Lung (tissue), 12 donors: ENCODE data around the gene TUBB4B. TPM values are rescaled to one million over a fixed set of nuclear protein-coding genes. Genes with fewer than 3 reads are reported as not detected.

Experiments
- ATAC-seq: fragments of 200-7000 bp; cut with Tn5 transposase; one replicate; pipeline ENCODE4 v1.9.1; 2020; ENCODE audit warnings: moderate number of reproducible peaks; ENCODE audit not compliant: insufficient read depth, low FRiP score
- DNase-seq, 3 donors: peaks; one replicate each; pipeline ENCODE4 v3.0.0-alpha.2; 2013 to 2017
- H3K27ac ChIP-seq, 2 donors: one replicate each; pipeline ENCODE4 v1.5.1; 2013; ENCODE audit warnings: mild to moderate bottlenecking in 2 of 2, moderate library complexity in 2 of 2, control low read depth in 1 of 2, inconsistent platforms in 1 of 2, low read depth in 1 of 2, low read length in 1 of 2
- H3K27me3 ChIP-seq, 3 donors: one replicate each; pipeline ENCODE4 v1.5.1; 2013; ENCODE audit warnings: low read length in 2 of 3; ENCODE audit not compliant: control insufficient read depth in 3 of 3, insufficient read depth in 3 of 3
- H3K36me3 ChIP-seq, 4 donors: one replicate each; pipeline ENCODE4 v1.5.1; 2013; ENCODE audit warnings: low read length in 4 of 4, mild to moderate bottlenecking in 1 of 4, moderate library complexity in 1 of 4; ENCODE audit not compliant: control insufficient read depth in 4 of 4, insufficient read depth in 4 of 4
- H3K4me1 ChIP-seq, 5 donors: one replicate each; pipeline ENCODE4 v1.5.1; 2013; ENCODE audit warnings: low read length in 5 of 5, mild to moderate bottlenecking in 2 of 5, moderate library complexity in 1 of 5; ENCODE audit not compliant: control insufficient read depth in 5 of 5, insufficient read depth in 5 of 5
- H3K4me3 ChIP-seq: one replicate; pipeline ENCODE4 v1.5.1; 2013; ENCODE audit warnings: mild to moderate bottlenecking, control low read depth, moderate library complexity
- H3K9ac ChIP-seq, 2 donors: one replicate each; pipeline ENCODE4 v1.5.1; 2013; ENCODE audit warnings: low read length in 2 of 2, control low read depth in 1 of 2; ENCODE audit not compliant: insufficient read depth in 1 of 2
- H3K9me3 ChIP-seq, 4 donors: one replicate each; pipeline ENCODE4 v1.5.1; 2013; ENCODE audit warnings: low read length in 3 of 4, mild to moderate bottlenecking in 1 of 4, moderate library complexity in 1 of 4; ENCODE audit not compliant: control insufficient read depth in 4 of 4, insufficient read depth in 3 of 4
- CTCF ChIP-seq: IDR thresholded peaks from 2 replicates; pipeline ENCODE4 v1.5.1; 2012; ENCODE audit warnings: mild to moderate bottlenecking; ENCODE audit errors: control extremely low read depth, extremely low read depth
- WGBS, 2 donors: extraction: QIAGEN DNeasy Blood & Tissue Kit; methylation state at CpG; one replicate each; pipeline ENCODE4 v1.1.7; 2013; 5-methylcytosine and 5-hydroxymethylcytosine counted together
- polyA plus RNA-seq, 2 donors: library from polyadenylated mRNA; stranded (reverse); fragments of 200-250 nt; gene quantifications; one replicate each; pipeline ENCODE4 v1.2.1, GENCODE V29; 2013
- total RNA-seq, 2 donors: library from RNA; depleted of rRNA in 1 of 2; stranded (reverse); fragments of >200 nt in 1 of 2; gene quantifications; one replicate each; pipeline ENCODE4 v1.2.1, GENCODE V29; 2014 to 2021
- donor health status: control.
- donor health status: control.
- donor health status: Bipolar disorder and iron deficiency.
- donor health status: healthy.
- donor health status: DM: yes; HTN: yes; CAD: no.

TUBB4B gene
- total and polyA plus RNA-seq, 4 donors, result 163 to 505 (median 332) TPM

- TF ChIP-seq CTCF, result no peak
- ATAC-seq, result no peak
- DNase-seq, result no peak
Observed at GRCh38 chr9:137266585-137267453, 25.7 kb downstream of the TUBB4B start.

DNA sequence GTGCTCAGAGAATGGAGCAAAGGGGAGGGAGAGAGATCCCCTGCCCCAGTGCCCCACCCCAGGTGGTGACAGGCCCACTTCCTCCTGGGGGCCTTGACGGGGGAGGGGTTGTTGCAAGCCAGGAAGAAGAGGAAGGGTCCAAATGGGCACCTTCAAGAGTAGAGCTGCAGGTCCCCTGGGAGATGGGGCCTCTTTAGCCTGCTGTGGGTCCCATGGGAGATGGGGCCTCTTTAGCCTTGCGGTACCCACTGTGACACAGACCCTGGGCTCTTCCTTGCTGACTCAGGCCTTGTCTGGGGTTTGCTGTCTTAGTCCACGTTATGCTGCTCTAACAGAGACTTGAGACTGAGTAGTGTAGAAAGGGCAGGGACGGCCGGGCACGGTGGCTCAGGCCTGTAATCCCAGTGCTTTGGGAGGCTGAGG is 26.9 kb downstream of the TUBB4B start:
- peak overlapping the region; percentile 59 to 64 for H3K27ac ChIP-seq
- H3K9me3 ChIP-seq, result no peaks in the 10 kb centered on the region
- no peaks in the 10 kb centered on the region for H3K27me3 ChIP-seq
- peaks cover 11 to 52% (median 20%) of the 10 kb centered on the region in 4 donors for H3K36me3 ChIP-seq
- H3K9ac ChIP-seq, result no peak overlapping the region
- no peak overlapping the region for H3K4me3 ChIP-seq
- DNase-seq (no peak), ATAC-seq (no peak)
- WGBS, 2 donors, result 58 to 83% methylated on average over 6 of the region's 6 CpGs
- no peak for TF ChIP-seq CTCF
- peaks cover 0 to 14% (median 4%) of the 10 kb centered on the region in 5 donors for H3K4me1 ChIP-seq

More at GRCh38 chr9:137266585-137267453, 25.7 kb downstream of the TUBB4B start:
- 91 to 93% methylated on average over 34 of the region's 34 CpGs for WGBS, 2 donors
- no peak overlapping the region for H3K27ac ChIP-seq
- no peaks in the 10 kb centered on the region for H3K27me3 ChIP-seq
- H3K4me1 ChIP-seq, result peaks cover 0 to 14% (median 4%) of the 10 kb centered on the region in 5 donors
- no peak overlapping the region for H3K9ac ChIP-seq
- no peak overlapping the region for H3K4me3 ChIP-seq
- peaks cover 11 to 43% (median 15%) of the 10 kb centered on the region in 4 donors for H3K36me3 ChIP-seq
- H3K9me3 ChIP-seq, result no peaks in the 10 kb centered on the region

GRCh38 chr9:137268538-137269201 is 27.6 kb downstream of the TUBB4B start:
- 49 to 66% methylated on average over 19 of the region's 19 CpGs for WGBS, 2 donors
- Histone ChIP-seq H3K4me3 (no peak overlapping the region), H3K4me1 (peaks cover 0 to 14% (median 4%) of the 10 kb centered on the region in 5 donors), H3K9ac (no peak overlapping the region), H3K27me3 (no peaks in the 10 kb centered on the region), H3K9me3 (no peaks in the 10 kb centered on the region), H3K36me3 (peaks cover 11 to 47% (median 20%) of the 10 kb centered on the region in 4 donors), H3K27ac (peak overlapping the region; percentile 64 to 94)
- ATAC-seq (no peak), DNase-seq (no peak)
- no peak for TF ChIP-seq CTCF
